K562 (cell line): ENCODE data around the gene KXD1. TPM values are rescaled to one million over a fixed set of nuclear protein-coding genes. Genes with fewer than 3 reads are reported as not detected.

Experiments
- DDX20 ChIP-seq: fragments of 450-650 bp; IDR thresholded peaks from 2 replicates; pipeline ENCODE4 v1.6.1; 2016; ENCODE audit warnings: missing genetic modification characterization, low read depth, mild to moderate bottlenecking, missing compliant biosample characterization, moderate library complexity
- MCM3 ChIP-seq: fragments of 450-650 bp; IDR thresholded peaks from 2 replicates; pipeline ENCODE4 v1.6.1; 2016
- PHTF2 ChIP-seq: fragments of 250-450 bp; sonication (Bioruptor Pico); IDR thresholded peaks from 2 replicates; pipeline ENCODE4 v1.5.0; 2021; ENCODE audit warnings: mild to moderate bottlenecking
- RBM22 ChIP-seq: fragments of 200-400 bp; formaldehyde crosslinking; IDR thresholded peaks from 2 replicates; pipeline ENCODE4 v1.6.1; 2018; ENCODE audit warnings: low read length, low read depth; ENCODE audit not compliant: poor library complexity, severe bottlenecking
- SRSF1 ChIP-seq: fragments of 200-400 bp; formaldehyde crosslinking; IDR thresholded peaks from 2 replicates; pipeline ENCODE4 v1.6.1; 2017; ENCODE audit warnings: mild to moderate bottlenecking, low read depth, low read length, moderate library complexity
- ZBTB40 ChIP-seq, 2 experiments: fragments of 450-650 bp in 1 of 2; sonication (generic) in 1 of 2; formaldehyde crosslinking in 1 of 2; IDR thresholded peaks; 2 replicates each; pipeline versions ENCODE4 v1.7.1 to v1.9.0; 2016 to 2022; ENCODE audit warnings: inconsistent platforms in 1 of 2, mild to moderate bottlenecking in 1 of 2, missing genetic modification reagents in 1 of 2
- ZKSCAN1 ChIP-seq: fragments of 150-350 bp; IDR thresholded peaks from 2 replicates; pipeline ENCODE4 v1.6.1; 2016; ENCODE audit warnings: low read depth, low read length
- polyA plus RNA-seq, 8 experiments: library from polyadenylated mRNA; depleted of rRNA in 4 of 8; stranded (reverse) in 5 of 8; unstranded in 3 of 8; fragments of >200 nt; fragmentation: Nextera tagmentation in 2 of 8; fragmentation: Illumina TruSeq in 1 of 8; extraction: Ambion mirVana in 2 of 8; extraction: Trizol in 1 of 8; gene quantifications; 2 replicates each; pipeline versions ENCODE4 v1.2.1 to v1.2.3, GENCODE V29; 2011 to 2014; ENCODE audit warnings: inconsistent platforms in 1 of 8, missing spikeins in 1 of 8
- total RNA-seq, 7 experiments: library from RNA; depleted of rRNA in 6 of 7; stranded (reverse); fragments of >200 nt in 6 of 7; fragmentation: Illumina TruSeq in 2 of 7; extraction: Trizol in 2 of 7; gene quantifications; 2 replicates each; pipeline versions ENCODE4 v1.2.1 to v1.2.3, GENCODE V29; 2011 to 2021; ENCODE audit warnings: low replicate concordance in 1 of 7
- TF ChIP-seq, protein P1 (sequence below), 2 experiments: fragments of 450-650 bp; IDR thresholded peaks; 2 replicates each; pipeline ENCODE4 v1.6.1; 2016; ENCODE audit warnings: mild to moderate bottlenecking in 2 of 2, borderline replicate concordance in 1 of 2, low read depth in 1 of 2, moderate library complexity in 1 of 2

The KXD1 gene
- total and polyA plus RNA-seq, 9 of the 15 experiments (the other 6 are each of a cell fraction or from before 2014, with no cell fraction given): 21.9 to 210 (median 118) TPM

GRCh38 chr19:18596752-18597157, 39.1 kb downstream of the KXD1 start (continued):
- TF ChIP-seq, protein P1, sequence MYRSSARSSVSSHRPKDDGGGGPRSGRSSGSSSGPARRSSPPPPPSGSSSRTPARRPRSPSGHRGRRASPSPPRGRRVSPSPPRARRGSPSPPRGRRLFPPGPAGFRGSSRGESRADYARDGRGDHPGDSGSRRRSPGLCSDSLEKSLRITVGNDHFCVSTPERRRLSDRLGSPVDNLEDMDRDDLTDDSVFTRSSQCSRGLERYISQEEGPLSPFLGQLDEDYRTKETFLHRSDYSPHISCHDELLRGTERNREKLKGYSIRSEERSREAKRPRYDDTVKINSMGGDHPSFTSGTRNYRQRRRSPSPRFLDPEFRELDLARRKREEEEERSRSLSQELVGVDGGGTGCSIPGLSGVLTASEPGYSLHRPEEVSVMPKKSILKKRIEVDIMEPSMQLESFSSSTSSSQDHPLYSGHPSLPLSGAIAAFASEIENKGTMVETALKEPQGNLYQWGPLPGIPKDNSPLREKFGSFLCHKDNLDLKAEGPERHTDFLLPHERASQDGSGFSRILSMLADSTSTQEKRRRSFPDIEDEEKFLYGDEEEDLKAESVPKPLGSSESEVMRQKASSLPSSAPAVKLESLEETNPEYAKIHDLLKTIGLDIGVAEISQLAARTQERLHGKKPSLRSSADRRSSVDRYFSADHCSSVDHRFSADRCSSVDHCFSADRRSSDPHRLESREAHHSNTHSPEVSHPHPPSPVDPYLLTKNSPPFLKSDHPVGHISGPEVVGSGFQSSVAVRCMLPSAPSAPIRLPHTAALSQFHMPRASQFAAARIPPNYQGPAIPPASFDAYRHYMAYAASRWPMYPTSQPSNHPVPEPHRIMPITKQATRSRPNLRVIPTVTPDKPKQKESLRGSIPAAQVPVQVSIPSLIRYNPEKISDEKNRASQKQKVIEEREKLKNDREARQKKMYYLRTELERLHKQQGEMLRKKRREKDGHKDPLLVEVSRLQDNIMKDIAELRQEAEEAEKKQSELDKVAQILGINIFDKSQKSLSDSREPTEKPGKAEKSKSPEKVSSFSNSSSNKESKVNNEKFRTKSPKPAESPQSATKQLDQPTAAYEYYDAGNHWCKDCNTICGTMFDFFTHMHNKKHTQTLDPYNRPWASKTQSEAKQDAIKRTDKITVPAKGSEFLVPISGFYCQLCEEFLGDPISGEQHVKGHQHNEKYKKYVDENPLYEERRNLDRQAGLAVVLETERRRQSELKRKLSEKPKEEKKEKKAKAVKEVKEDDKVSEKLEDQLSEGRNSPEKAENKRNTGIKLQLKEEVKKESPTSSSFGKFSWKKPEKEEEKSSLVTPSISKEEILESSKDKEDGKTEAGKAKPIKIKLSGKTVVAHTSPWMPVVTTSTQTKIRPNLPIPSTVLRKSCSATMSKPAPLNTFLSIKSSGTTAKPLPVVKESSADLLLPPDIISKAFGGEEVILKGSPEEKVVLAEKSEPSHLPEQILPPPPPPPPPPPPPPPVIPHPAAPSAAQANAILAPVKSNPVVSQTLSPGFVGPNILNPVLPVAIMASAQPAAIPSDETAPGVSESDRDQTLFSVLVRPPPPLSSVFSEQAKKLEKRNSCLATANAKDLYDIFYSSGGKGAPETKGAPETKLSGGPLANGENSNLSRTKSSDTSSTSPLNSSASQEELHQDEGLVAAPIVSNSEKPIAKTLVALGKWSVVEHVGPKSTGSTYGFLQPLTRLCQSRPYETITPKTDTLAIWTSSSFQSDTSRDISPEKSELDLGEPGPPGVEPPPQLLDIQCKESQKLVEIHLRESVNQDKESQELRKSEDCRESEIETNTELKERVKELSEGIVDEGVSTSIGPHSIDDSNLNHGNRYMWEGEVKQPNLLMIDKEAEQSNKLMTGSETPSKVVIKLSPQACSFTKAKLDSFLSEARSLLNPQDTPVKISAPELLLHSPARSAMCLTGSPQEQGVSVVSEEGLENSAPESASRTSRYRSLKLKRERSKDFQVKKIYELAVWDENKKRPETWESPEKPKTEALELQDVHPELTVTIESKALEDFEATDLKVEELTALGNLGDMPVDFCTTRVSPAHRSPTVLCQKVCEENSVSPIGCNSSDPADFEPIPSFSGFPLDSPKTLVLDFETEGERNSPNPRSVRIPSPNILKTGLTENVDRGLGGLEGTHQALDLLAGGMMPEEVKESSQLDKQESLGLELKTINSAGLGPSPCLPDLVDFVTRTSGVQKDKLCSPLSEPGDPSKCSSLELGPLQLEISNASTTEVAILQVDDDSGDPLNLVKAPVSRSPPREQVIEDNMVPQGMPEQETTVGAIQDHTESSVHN (IDR thresholded peaks at IDR 0.05; ENCODE audit: borderline replicate concordance in 1 of 2, low read depth in 1 of 2): no peak
- TF ChIP-seq ZKSCAN1 (no peak), DDX20 (no peak), ZBTB40 (IDR thresholded peaks at IDR 0.05) (peak; percentile 67), ZBTB40 (CRISPR knock-in tag; IDR thresholded peaks at IDR 0.05) (no peak), RBM22 (no peak), MCM3 (no peak), PHTF2 (CRISPR knock-in tag) (no peak), SRSF1 (no peak)
